Effector CD4-positive, alpha-beta T cell (primary cell): ENCODE data around the gene CCDC194.

Source experiments
- DNase-seq: peaks from one replicate; pipeline ENCODE4 v3.0.0-alpha.2; 2020
- total RNA-seq: gene quantifications from one replicate; lab custom pipeline; 2026; lab: John Stamatoyannopoulos, UW

The CCDC194 gene
- total RNA-seq = 0.94 reads per million

DNA sequence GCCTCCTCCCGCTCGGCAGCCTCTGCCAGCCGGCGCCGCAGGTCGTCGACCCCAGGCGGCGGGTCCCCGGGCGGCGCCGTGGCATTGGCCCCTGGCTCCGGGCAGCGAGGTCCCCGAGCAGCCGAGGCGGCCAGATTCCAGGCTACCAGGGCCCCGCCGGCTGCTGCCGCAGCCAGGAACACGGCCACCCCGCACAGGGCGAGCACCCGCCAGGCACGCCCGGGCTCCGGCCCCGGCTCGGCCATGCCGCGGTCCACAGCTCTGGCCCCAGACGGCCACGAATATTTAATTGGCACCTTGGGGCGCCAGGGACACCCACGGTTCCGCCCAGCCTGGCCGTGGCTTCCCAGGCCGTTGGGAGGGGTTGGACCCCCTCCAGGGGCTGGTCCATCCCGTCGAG lies at the start of gene CCDC194:
TSS of gene CCDC194 (minus strand) at position 283 of the 400 bp plus-strand sequence. CDS start at position 245, 38 bp downstream.
- DNase-seq = no peak

DNA sequence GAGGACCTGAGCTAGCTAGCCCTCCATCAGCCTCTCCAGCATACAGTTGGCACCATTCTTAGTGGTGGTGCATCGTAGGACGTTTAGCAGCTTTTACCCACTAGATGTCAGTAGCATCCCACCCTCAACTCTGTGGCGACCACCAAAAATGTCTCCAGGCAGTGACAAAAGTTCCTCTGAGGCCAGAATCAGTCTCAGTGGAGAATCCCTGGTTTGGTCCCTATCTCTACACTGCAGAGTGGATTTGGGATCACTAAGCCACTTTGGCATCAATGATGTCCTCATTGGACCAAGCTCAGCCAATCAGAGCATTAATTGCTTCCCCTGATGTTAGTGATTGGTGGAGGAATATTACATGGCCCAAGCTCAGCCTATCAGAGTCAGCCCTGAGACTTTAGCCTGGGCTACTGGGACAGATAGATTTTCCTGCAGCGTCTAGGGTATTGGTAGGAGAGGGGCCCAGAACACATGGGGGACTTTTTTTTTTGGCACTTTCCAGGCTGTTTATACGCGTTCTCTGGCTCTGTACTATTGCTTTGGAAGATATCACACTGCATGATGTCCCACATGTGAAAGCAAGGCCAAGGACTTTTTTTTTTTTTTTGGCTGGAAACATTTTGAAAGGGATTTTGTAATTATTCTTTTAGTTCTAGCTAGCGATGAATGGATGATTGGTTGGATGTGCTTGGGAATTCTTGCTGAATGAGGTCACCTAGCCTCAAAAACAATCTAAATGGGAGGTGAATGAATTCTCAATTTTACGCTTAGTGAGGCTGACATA lies 47.4 kb upstream of the CCDC194 start:
- DNase-seq = no peak

GRCh38 chr19:17436874-17437267 lies 42.9 kb upstream of the CCDC194 start:
- no peak for DNase-seq

DNA sequence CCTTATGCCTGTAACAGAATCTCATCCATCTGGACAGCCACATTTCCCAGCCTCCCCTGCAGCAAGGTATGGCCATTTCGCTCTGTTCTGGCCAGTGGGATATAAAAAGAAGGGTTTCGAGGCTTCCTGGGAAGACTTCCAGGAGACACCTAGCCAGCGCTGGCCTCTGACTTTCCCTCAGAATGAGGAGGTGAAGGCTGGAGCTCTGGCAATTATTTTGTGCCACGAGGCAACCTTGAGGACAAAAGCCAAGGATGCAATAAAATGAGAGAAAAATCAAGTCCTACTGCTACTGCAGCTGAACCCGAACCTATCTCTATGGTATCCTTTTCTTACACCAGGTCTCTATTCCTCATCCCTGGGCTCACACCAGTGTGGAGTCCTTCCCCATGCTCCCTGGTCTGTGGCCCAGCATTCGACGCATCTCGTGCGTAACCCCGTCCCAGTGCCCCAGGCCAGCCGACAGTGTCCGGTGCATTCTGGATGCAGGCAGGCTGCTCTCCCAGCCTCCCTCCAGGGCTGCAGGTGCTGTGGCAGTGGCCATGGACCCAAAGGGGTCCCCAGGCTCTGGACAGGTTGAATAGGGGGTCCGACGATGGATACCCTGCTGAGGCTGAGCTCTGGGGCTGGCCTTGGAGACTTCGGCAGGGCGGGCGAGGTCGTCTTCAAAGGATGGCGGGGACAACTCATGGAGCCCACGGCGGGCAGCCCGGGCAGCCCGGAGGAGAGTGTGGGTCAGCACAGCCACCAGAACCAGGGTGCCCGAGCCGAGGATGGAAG lies 42.3 kb upstream of the CCDC194 start:
- no peak for DNase-seq

DNA sequence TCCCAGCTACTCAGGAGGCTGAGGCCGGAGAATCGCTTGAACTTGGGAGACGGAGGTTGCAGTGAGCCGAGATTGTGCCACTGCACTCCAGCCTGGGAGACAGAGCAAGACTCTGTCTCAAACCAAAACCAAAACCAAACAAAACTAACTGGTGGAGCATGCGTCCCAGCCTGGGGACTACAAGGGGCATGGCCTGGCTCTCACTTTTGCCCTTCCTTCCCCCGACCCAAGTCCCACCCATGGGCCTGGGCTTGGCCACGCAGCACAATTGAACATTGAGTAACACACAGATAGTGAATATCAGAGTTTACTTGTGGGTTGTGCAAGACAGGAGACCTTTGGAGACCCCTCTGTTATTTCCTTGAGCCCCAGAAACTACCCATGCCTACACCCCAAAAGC lies 41.2 kb upstream of the CCDC194 start:
- no peak for DNase-seq

DNA sequence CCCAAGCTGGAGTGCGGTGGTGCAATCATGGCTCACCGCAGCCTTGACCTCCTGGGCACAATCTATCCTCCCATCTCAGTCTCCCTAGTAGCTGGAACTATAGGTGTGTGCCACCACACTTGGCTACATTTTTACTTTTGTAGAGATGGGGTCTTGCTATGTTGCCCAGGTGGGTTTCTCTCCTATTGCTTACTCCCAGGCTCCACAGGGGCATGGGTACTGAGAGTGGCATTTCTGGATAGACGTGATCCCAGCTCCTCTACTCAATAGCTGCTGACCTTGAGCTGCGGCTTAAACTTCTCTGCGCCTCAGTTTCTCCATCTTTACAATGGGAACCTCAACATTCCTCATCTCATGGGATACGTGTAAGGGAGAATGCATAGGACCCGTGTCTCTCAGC lies 37.4 kb upstream of the CCDC194 start:
- DNase-seq = no peak

- DNase-seq = no peak
Observed at GRCh38 chr19:17429641-17430113, 35.7 kb upstream of the CCDC194 start.

DNA sequence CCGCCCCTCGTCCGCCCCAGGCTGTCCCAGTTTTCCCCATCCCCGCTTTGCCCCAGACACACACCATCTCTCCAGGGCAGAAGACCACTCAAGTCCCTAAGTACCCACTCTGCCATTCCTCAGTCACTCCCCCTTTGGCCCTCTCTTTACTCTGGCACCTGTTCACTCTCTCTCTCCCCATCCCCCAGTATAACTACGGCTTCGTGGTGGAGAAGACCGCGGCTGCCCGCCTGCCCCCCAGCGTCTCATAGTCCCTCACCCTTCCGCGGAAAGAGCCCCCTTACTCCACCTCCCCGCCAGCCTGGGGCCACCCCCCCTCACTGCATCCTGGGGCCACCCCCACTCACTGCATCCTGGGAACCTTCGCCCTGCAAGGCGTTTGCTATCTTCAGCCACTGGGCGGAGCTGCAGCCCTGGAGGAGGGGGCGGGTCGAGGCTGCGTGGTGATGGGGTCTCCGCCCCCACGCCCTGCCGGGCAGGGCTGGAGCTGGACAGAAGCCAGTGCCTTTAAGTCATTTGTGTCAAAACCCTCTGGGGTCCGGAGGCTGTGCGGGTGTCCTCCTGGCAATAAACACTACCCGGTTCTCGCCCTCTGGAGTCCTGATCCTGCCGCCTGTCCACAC lies 30.9 kb upstream of the CCDC194 start:
- DNase-seq = no peak

DNA sequence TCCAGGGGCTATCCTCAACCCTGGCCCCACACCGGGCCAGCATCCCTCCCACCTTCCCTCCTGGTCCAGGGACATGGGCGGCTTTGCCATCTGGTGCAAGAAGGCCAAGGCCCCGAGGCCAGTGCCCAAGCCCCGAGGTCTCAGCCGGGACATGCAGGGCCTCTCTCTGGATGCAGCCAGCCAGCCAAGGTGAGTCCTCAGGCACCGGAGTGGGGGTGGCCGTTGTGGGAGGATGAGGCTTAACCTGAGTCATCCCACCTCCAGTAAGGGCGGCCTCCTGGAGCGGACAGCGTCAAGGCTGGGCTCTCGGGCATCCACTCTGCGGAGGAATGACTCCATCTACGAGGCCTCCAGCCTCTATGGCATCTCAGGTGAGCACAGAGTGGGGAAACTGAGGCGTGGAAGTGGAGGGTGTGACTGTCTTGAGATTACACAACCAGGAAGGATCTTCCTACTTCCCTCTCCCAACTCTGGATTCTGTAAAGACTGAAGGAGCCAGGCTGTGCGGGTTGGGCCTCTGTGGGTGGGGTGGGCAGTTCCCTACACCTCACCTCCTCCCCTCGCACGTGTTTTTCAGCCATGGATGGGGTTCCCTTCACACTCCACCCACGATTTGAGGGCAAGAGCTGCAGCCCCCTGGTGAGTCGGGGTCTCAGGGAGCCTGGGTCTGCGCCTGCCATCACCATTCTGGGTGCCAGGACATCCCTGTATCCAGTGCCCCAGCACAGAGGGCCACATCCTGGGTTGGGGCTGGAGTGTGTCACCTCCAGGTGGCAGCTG lies 29.6 kb upstream of the CCDC194 start:
- no peak for DNase-seq

DNA sequence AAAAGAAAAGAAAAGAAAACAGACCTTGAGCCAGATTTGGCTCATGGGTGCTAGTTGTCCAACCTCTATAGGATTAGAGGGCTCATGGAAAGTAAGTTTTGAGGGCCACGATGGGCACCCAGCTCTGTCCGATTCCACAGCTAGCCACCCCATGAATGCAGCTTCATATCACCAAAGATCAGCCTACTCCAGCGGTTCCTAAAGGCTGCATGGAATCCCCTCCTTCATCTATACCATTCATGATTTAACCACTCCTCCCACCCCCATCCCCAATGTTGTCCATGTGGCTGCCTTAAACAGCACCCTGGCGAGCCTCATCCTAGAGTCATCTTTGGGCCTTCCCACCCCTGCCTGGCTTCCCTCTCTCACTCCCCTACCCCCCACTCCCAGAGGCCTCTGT lies 27.9 kb upstream of the CCDC194 start:
- DNase-seq = no peak

DNA sequence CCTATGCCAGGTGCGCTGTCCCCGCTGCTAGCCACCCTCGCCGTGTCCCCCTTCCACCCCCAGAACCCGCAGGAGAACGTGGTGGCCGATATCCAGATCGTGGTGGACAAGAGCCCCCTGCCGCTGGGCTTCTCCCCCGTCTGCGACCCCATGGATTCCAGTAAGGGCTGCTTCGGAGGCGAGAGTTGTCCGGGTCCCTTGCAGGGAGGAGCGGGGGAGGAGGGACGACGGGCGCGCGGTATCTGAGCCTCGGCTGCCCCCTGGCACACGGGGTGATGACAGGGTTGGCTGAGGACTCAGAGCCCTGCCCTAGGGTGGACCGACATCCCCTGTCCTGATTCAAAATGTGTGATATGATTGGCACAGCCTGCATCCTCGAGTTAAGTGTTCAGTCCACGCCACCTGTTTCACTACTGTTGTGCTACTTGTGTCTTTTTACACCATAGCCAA lies 26.5 kb upstream of the CCDC194 start:
- DNase-seq = no peak

GRCh38 chr19:17419621-17420474 lies 25.9 kb upstream of the CCDC194 start, which contains the start of gene MVB12A:
TSS of gene MVB12A (plus strand) at chr19:17420047. CDS start at chr19:17420136, 89 bp downstream.
- peak; percentile 94 for DNase-seq

GRCh38 chr19:17419154-17419620 lies 25.2 kb upstream of the CCDC194 start:
- no peak for DNase-seq

DNA sequence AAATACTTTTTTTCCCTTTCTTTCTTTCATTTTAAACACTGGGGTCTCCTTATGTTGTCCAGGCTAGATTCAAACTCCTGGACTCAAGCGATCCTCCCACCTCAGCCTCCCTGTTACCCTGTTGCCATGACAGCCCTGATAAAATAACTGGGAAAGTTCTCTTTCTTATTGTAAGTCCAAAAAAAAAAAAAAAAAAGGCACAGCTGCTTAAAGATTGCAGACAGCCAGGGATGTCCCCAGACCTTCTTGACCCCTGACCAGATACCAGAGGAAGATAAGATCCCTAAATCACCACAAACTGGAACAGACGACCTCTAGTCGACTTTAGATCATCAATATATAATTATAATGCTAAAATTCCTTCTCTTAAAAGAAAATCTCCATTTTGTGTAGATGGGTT lies 24.7 kb upstream of the CCDC194 start:
- DNase-seq = no peak

- no peak for DNase-seq
Observed at GRCh38 chr19:17415121-17415520, 21.1 kb upstream of the CCDC194 start.

DNA sequence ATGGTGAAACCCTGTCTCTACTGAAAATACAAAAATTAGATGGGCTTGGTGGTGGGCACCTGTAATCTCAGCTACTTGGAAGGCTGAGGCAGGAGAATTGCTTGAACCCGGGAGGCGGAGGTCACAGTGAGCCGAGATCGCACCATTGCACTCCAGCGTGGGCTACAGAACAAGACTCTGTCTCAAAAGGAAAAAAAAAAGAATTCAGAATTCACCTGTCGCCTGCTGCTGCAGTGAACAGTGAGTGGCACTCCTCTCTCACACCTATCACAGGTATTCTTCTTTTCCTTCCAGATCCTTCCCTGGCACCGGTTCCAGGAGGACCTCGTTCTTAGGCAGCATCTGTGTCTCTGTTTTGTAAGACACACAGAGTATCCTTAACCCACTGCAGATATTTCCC lies 20.1 kb upstream of the CCDC194 start:
- DNase-seq = no peak

DNA sequence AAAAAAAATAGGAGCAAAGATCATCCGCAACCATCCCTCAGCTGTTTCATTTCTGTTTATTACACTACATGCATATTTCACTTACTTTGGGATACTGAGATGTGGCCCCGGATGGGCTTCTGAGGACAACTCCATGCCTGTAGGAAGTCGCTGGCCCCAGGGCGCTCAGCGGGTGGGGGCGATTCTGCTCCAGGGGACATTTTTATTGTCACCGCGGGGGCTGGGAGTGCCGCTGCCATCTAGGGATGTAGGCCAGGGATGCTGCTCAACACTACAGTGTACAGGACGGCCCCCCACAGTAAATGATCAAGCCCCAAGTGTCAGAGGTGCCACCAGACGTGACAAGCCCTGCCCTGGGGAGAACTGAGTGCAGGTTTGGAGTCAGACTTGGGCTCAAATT lies 17.8 kb upstream of the CCDC194 start:
- DNase-seq = no peak

DNA sequence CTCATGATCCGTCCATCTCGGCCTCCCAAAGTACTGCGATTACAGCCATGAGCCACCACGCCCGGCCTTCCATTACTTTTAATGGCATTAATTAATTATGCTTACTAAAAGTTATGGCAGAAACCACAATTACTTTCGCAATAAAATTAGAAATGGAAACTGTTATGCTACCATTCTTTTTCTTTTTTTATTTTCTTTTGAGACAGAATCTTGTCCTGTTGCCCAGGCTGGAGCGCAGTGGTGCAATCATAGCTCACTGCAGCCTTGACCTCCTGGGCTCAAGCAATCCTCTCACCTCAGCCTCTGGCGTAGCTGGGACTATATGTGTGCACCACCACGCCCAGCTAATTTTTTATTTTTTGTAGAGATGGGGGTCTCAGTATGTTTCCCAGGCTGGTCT lies 16.0 kb upstream of the CCDC194 start:
- no peak for DNase-seq

- DNase-seq = no peak
Observed at GRCh38 chr19:17406887-17407196, 12.8 kb upstream of the CCDC194 start.

DNA sequence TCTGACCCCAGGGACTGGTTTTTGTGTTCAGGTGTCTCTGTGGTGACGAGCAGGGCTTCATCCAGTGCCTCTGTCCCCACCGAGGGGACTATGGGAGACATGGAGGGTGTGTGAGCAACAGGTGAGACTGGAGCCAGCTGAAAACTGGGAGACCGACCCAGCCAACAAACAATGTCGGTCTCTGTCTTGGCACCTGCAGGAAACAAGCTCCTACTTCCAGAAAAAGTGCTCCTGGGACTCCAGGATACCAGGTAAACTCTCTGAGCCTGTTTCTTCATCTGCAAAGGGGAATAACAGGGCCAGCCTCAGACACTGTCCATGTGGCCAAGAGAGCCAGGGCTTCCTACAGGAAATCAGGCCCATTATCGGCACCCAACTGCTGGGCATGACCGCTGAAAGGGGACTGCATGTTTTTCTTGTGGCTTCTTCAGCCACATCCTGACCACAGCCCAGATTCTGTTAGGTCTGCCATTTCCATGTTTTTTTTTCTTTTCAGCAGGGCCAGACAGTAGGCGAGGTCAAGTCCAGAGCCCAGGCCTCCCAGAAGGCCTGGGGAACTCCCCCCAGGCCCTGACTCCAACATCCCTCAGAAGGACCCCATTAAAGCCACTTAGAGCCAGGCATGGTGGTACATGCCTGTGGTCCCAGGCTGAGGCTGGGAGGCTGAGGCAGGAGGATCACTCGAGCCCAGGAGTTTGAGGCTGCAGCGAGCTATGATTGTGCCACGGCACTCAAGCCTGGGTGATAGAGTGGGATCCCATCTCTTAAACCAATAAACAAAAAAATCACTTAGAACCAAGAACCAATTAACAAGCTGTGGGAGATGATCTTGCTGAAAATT lies 12.3 kb upstream of the CCDC194 start:
- no peak for DNase-seq
